ENCODE results near the gene MAPK12. TPM values are rescaled to one million over a fixed set of nuclear protein-coding genes. Genes with fewer than 3 reads are reported as not detected.

The MAPK12 gene
- total and polyA plus RNA-seq, 10 donors = 3.9 to 11.6 (median 7.9) TPM

GRCh38 chr22:50246242-50247175 lies 15.0 kb downstream of the MAPK12 start:
- intact Hi-C loops (cut with DNase I; ENCODE audit: low total_unique reads) = loop anchor here (10.0 kb wide), 1 partner anchor 248 kb away; no protein-coding TSS in a partner anchor
- Histone ChIP-seq H3K9me3 (no peaks in the 10 kb centered on the region), H3K36me3 (peaks cover 0 to 43% (median 16%) of the 10 kb centered on the region in 6 donors), H3K4me1 (peaks cover 49 to 94% (median 86%) of the 10 kb centered on the region in 6 donors), H3K27me3 (replicated peaks in 1 of 7) (no peaks in the 10 kb centered on the region), H3K4me3 (peak overlapping the region in 2 of 8 donors; percentile 87 to 94), H3K27ac (peak overlapping the region in 1 of 8 donors; percentile 98)
- DNase-seq = no peak
- WGBS, 5 donors = 88 to 95% (median 91%) methylated on average over 10 to 20 of the region's 20 CpGs
- TF ChIP-seq POLR2A (IDR thresholded peaks at IDR 0.05) = no peak
- peak in 1 of 3 donors; percentile 35 for TF ChIP-seq POLR2AphosphoS5 (IDR thresholded peaks at IDR 0.05)

GRCh38 chr22:50245214-50246072 lies 16.0 kb downstream of the MAPK12 start:
- Histone ChIP-seq H3K9me3 (no peaks in the 10 kb centered on the region), H3K36me3 (peaks cover 0 to 46% (median 16%) of the 10 kb centered on the region in 6 donors), H3K4me1 (peaks cover 56 to 94% (median 87%) of the 10 kb centered on the region in 6 donors), H3K4me3 (peak overlapping the region; percentile 79 to 96 (median 91)), H3K27me3 (replicated peaks in 1 of 7) (no peaks in the 10 kb centered on the region), H3K27ac (peak overlapping the region; percentile 82 to 98 (median 94))
- peak; percentile 84 for DNase-seq
- TF ChIP-seq POLR2A (IDR thresholded peaks at IDR 0.05) (peak in 1 of 3 donors; percentile 0), POLR2AphosphoS5 (IDR thresholded peaks at IDR 0.05) (no peak)
- 13 to 55% (median 19%) methylated on average over 7 to 53 of the region's 53 CpGs for WGBS, 5 donors
- intact Hi-C loops (cut with DNase I; ENCODE audit: low total_unique reads) = loop anchor here (10.0 kb wide), 1 partner anchor 249 kb away; no protein-coding TSS in a partner anchor

GRCh38 chr22:50244420-50245213 lies 16.9 kb downstream of the MAPK12 start, which contains the start of gene TUBGCP6:
TSS of gene TUBGCP6 (minus strand) at chr22:50245023. CDS start at chr22:50244459, 564 bp downstream.
- WGBS, 5 donors = 0 to 1% (median 0%) methylated on average over 30 to 76 of the region's 76 CpGs
- Histone ChIP-seq H3K4me1 (peaks cover 48 to 94% (median 81%) of the 10 kb centered on the region in 6 donors), H3K4me3 (peak within 1 kb of the TSS; percentile 79 to 96 (median 91)), H3K9me3 (no peaks in the 10 kb centered on the region), H3K27ac (peak within 1 kb of the TSS; percentile 82 to 98 (median 94)), H3K27me3 (replicated peaks in 1 of 7) (no peaks in the 10 kb centered on the region), H3K36me3 (peaks cover 0 to 52% (median 20%) of the 10 kb centered on the region in 6 donors)
- peak in 10 of 11 experiments; percentile 16 to 62 (median 34) for TF ChIP-seq CTCF (IDR thresholded peaks at IDR 0.05 in 8 of 11, conservative IDR thresholded peaks at IDR 0.05 in 3 of 11)
- TF ChIP-seq POLR2A (IDR thresholded peaks at IDR 0.05) = peak; percentile 28 to 73 (median 28)
- peak; percentile 98 to 99 (median 98) for TF ChIP-seq POLR2AphosphoS5 (IDR thresholded peaks at IDR 0.05)
- intact Hi-C loops (cut with DNase I; ENCODE audit: low total_unique reads) = loop anchor here (10.0 kb wide), 1 partner anchor 250 kb away; no protein-coding TSS in a partner anchor
- peak; percentile 99 for DNase-seq

DNA sequence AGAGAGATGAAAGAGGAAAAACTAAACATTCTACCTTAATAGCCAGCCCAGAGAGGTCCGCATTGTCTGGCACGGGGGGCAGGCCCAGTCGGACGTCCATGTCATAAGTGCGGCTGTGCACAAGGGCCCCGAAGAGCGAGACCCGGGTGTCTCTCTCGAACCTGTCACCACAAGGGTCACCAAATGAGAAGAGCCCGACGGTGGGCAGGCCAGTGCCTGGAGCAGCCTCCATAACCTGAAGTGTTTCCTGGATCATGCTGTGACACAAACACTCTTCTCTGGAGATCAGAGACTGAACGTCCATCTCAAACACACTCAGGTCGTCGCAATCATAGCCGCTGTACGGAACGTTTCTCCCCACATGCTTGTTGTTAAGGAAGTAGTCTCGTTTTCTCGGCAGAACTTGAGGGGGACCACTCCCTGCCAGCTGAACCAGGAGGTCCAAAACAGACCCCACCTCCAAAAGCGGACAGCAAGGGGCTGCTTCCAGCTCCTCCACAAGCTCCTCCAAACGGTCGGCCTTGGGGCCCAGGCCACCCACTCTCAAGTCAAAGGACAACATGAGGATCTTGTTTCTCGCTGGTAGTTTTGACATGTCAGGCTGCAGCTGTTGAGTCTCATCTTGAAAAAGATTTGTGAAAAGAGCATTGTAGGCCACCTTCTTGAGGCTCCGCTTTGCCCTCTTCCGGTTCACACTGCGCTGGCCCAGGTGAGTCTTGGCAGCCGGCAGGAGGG lies 17.6 kb downstream of the MAPK12 start:
- 13 to 22% (median 19%) methylated on average over 22 to 27 of the region's 27 CpGs for WGBS, 5 donors
- H3K27ac ChIP-seq = peak overlapping the region; percentile 82 to 98 (median 94)
- H3K9me3 ChIP-seq = no peaks in the 10 kb centered on the region
- TF ChIP-seq POLR2AphosphoS5 (IDR thresholded peaks at IDR 0.05) = no peak
- no peak for TF ChIP-seq CTCF (IDR thresholded peaks at IDR 0.05 in 8 of 11, conservative IDR thresholded peaks at IDR 0.05 in 3 of 11)
- TF ChIP-seq POLR2A (IDR thresholded peaks at IDR 0.05) = no peak
- peak overlapping the region; percentile 79 to 96 (median 91) for H3K4me3 ChIP-seq
- H3K4me1 ChIP-seq = peaks cover 44 to 92% (median 73%) of the 10 kb centered on the region in 6 donors
- DNase-seq = no peak
- no peaks in the 10 kb centered on the region for H3K27me3 ChIP-seq (replicated peaks in 1 of 7)
- peaks cover 0 to 52% (median 23%) of the 10 kb centered on the region in 6 donors for H3K36me3 ChIP-seq
- intact Hi-C loops (cut with DNase I; ENCODE audit: low total_unique reads) = loop anchor here (10.0 kb wide), 1 partner anchor 251 kb away; no protein-coding TSS in a partner anchor
